HUDEP-2 (cell line): ENCODE data around the gene FANK1.
"Not testable (repeated sequence)": the region's sequence is repeated elsewhere in the genome, so short reads cannot be mapped to it uniquely, and the experiment has no call there.

Experiments used
- DNase-seq, 76 experiments: peaks; one replicate each; lab custom pipeline; 2025; ENCODE audit not compliant: unreplicated experiment in 76 of 76; lab: John Stamatoyannopoulos, UW

Gene FANK1

GRCh38 chr10:125926247-125926646 lies 29.9 kb downstream of the FANK1 start:
- DNase-seq = no peak

GRCh38 chr10:125927265-125927664 lies 30.9 kb downstream of the FANK1 start:
- DNase-seq = not testable (repeated sequence)

- DNase-seq = no peak
These were observed 32.7 kb downstream of the FANK1 start for GRCh38 chr10:125928928-125929585.

GRCh38 chr10:125929618-125930017 lies 33.3 kb downstream of the FANK1 start:
- DNase-seq = no peak

GRCh38 chr10:125933693-125934092 lies 37.3 kb downstream of the FANK1 start:
- no peak for DNase-seq

- no peak for DNase-seq
These were observed 40.0 kb downstream of the FANK1 start for GRCh38 chr10:125936331-125936730.

- DNase-seq = no peak
These were observed 44.2 kb downstream of the FANK1 start for GRCh38 chr10:125940515-125940914.

- no peak for DNase-seq
These were observed 54.9 kb downstream of the FANK1 start for GRCh38 chr10:125951290-125951689.

- DNase-seq = no peak
These were observed 57.5 kb downstream of the FANK1 start for GRCh38 chr10:125953778-125954385.

GRCh38 chr10:125955766-125956165 lies 59.4 kb downstream of the FANK1 start:
- no peak for DNase-seq

GRCh38 chr10:125961743-125962142 lies 65.4 kb downstream of the FANK1 start:
- DNase-seq = peak in 2 of 76 experiments; percentile 6 to 11

- no peak for DNase-seq
These were observed 65.8 kb downstream of the FANK1 start for GRCh38 chr10:125962200-125962599.

- DNase-seq = no peak
These were observed 68.2 kb downstream of the FANK1 start for GRCh38 chr10:125964558-125964957.

- DNase-seq = no peak
These were observed 71.2 kb downstream of the FANK1 start for GRCh38 chr10:125967533-125967932.

GRCh38 chr10:125970077-125970630 lies 73.8 kb downstream of the FANK1 start:
- not testable (repeated sequence) for DNase-seq

GRCh38 chr10:125976960-125977605 lies 80.7 kb downstream of the FANK1 start:
- peak in 1 of 76 experiments; percentile 8 for DNase-seq

GRCh38 chr10:125979976-125980375 lies 83.6 kb downstream of the FANK1 start:
- DNase-seq = no peak

- no peak for DNase-seq
These were observed 84.2 kb downstream of the FANK1 start for GRCh38 chr10:125980521-125981035.

- peak in 24 of 76 experiments; percentile 4 to 56 (median 22) for DNase-seq
These were observed 86.0 kb downstream of the FANK1 start for GRCh38 chr10:125982260-125982948.

GRCh38 chr10:125983161-125983560 lies 86.8 kb downstream of the FANK1 start:
- no peak for DNase-seq

- DNase-seq = no peak
These were observed 87.3 kb downstream of the FANK1 start for GRCh38 chr10:125983656-125984055.
